GM12864 (cell line): ENCODE measurements around the gene ODAD4.

ENCODE experiments used
- DNase-seq: peaks from one replicate; pipeline ENCODE4 v3.0.0-alpha.2; 2011; ENCODE audit warnings: low read depth
- H3K4me3 ChIP-seq: 2 replicates; pipeline ENCODE4 v1.5.1; 2011; ENCODE audit warnings: mild to moderate bottlenecking, low read depth, low read length, control low read depth
- CTCF ChIP-seq: IDR thresholded peaks from 2 replicates; pipeline ENCODE4 v1.5.1; 2011; ENCODE audit warnings: low read depth, mild to moderate bottlenecking, moderate library complexity, low read length, control low read depth, inconsistent platforms; ENCODE audit errors: missing control alignments

The ODAD4 gene

GRCh38 chr17:41893384-41893783 lies 37.0 kb upstream of the ODAD4 start:
- DNase-seq: no peak
- H3K4me3 ChIP-seq: no peak overlapping the region
- no peak for TF ChIP-seq CTCF

GRCh38 chr17:41894791-41895331 lies 35.6 kb upstream of the ODAD4 start:
- H3K4me3 ChIP-seq: no peak overlapping the region
- TF ChIP-seq CTCF: no peak
- no peak for DNase-seq

DNA sequence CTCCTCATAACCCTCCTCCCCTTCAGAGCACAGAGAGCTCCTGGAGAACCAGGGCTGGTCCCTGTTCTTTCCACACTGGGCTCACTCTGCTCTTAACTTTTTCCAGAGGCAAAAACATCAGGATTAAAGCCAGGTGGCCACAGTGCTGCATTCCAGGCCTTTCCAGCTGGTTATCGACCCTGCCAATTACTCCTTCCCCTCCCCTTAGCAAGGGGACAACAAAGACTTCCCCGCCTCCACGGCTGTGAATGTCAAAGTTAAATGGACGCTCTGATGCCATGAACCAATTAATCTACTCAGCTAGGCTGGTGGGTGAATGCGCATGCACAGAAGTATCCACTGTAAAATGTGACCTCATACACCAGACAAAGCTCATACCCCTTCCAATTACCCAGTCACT lies 34.8 kb upstream of the ODAD4 start:
- no peak for DNase-seq
- no peak for TF ChIP-seq CTCF
- H3K4me3 ChIP-seq: no peak overlapping the region

GRCh38 chr17:41896726-41897125 lies 33.7 kb upstream of the ODAD4 start:
- DNase-seq: no peak

GRCh38 chr17:41901646-41902045 lies 28.8 kb upstream of the ODAD4 start:
- TF ChIP-seq CTCF: no peak
- H3K4me3 ChIP-seq: no peak overlapping the region
- no peak for DNase-seq

More at GRCh38 chr17:41896726-41897125, 33.7 kb upstream of the ODAD4 start:
- H3K4me3 ChIP-seq: no peak overlapping the region
- no peak for TF ChIP-seq CTCF

GRCh38 chr17:41904242-41904841 lies 26.1 kb upstream of the ODAD4 start:
- no peak for TF ChIP-seq CTCF
- H3K4me3 ChIP-seq: no peak overlapping the region
- DNase-seq: no peak

DNA sequence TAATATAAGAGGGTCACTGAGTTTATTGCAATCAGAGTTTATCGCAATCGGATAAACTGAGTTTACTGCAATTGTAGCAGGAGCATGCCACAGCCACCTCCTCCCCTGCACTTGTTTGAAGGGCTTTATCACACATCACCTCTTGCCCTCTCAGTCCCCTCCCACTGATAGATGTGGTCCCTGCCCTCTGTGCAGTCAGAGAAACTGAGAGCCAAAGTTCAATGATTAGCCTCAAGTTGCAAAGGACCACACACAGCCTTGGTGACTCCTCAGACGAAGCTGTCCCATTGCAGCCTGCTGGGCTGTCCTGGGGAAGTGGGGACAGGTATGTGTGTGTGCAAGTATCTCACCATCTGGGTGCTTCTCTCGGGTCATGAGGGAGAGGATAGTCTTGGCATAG lies 25.2 kb upstream of the ODAD4 start:
- DNase-seq: no peak
- no peak overlapping the region for H3K4me3 ChIP-seq
- TF ChIP-seq CTCF: no peak
